H1 (cell line): ENCODE results near the gene DMPK. TPM values are rescaled to one million over a fixed set of nuclear protein-coding genes. Genes with fewer than 3 reads are reported as not detected.

ENCODE experiments used
- CTCF ChIA-PET: fragments of 300-600 bp; sonication (Branson Sonifier 250); formaldehyde crosslinking; loops from one replicate; lab custom pipeline; 2021; ENCODE audit not compliant: partially characterized antibody; lab: Charles Lee
- POLR2A ChIA-PET: fragments of 300-600 bp; sonication (Branson Sonifier 250); formaldehyde crosslinking; loops from one replicate; lab custom pipeline; 2021; ENCODE audit warnings: inconsistent platforms; ENCODE audit not compliant: partially characterized antibody; lab: Charles Lee
- DNase-seq, 2 experiments: peaks; one replicate each; pipeline versions ENCODE4 v3.0.0 to v3.0.0-alpha.2; 2010 to 2022; ENCODE audit warnings: low spot score in 2 of 2, low read depth in 1 of 2, mixed read lengths in 1 of 2
- FAIRE-seq: peaks from 2 replicates; lab custom pipeline; 2011; peaks lifted over from hg19 to GRCh38; lab: Jason Lieb, UNC
- H2AFZ ChIP-seq: 2 replicates; pipeline ENCODE4 v1.8.1; 2012; ENCODE audit warnings: low read length, inconsistent platforms
- H2AK5ac ChIP-seq: 2 replicates; pipeline ENCODE4 v1.6.1; 2013; ENCODE audit warnings: low read depth, low read length
- H2BK120ac ChIP-seq: replicated peaks from 2 replicates; pipeline ENCODE3; 2013; ENCODE audit warnings: low read depth, low read length, inconsistent platforms
- H2BK12ac ChIP-seq: 2 replicates; pipeline ENCODE4 v1.6.1; 2013; ENCODE audit warnings: low read depth, low read length
- H2BK15ac ChIP-seq: 2 replicates; pipeline ENCODE4 v1.6.1; 2013; ENCODE audit warnings: low read length
- H2BK20ac ChIP-seq: 2 replicates; pipeline ENCODE4 v1.6.1; 2013; ENCODE audit warnings: low read length
- H2BK5ac ChIP-seq: 2 replicates; pipeline ENCODE4 v1.6.1; 2013; ENCODE audit warnings: low read depth, low read length
- H3K14ac ChIP-seq: 2 replicates; pipeline ENCODE4 v1.6.1; 2013; ENCODE audit warnings: inconsistent platforms; ENCODE audit not compliant: insufficient read length
- H3K18ac ChIP-seq: 2 replicates; pipeline ENCODE4 v1.6.1; 2013; ENCODE audit warnings: low read length; ENCODE audit errors: extremely low read depth
- H3K23ac ChIP-seq: 2 replicates; pipeline ENCODE4 v1.6.1; 2013; ENCODE audit warnings: inconsistent platforms; ENCODE audit not compliant: insufficient read length
- H3K23me2 ChIP-seq: 2 replicates; pipeline ENCODE4 v1.6.1; 2013; ENCODE audit warnings: low read depth, low read length
- H3K27ac ChIP-seq: 2 replicates; pipeline ENCODE4 v1.6.1; 2011; ENCODE audit warnings: low read depth, low read length, inconsistent platforms
- H3K27me3 ChIP-seq, 4 experiments: replicated peaks in 1 of 4; 1 replicate in 1 of 4; 2 replicates in 3 of 4; pipeline versions ENCODE4 v1.6.1 to v1.8.1; 2011 to 2013; ENCODE audit warnings: low read length in 3 of 4, mild to moderate bottlenecking in 3 of 4, inconsistent platforms in 2 of 4, mixed read lengths in 2 of 4, moderate library complexity in 1 of 4; ENCODE audit not compliant: control insufficient read depth in 3 of 4, insufficient read depth in 3 of 4; ENCODE audit errors: extremely low read depth in 1 of 4
- H3K36me3 ChIP-seq, 4 experiments: 2 replicates each; pipeline versions ENCODE4 v1.6.1 to v1.8.1; 2011 to 2013; ENCODE audit warnings: mild to moderate bottlenecking in 4 of 4, low read length in 3 of 4, moderate library complexity in 2 of 4, control low read depth in 1 of 4, inconsistent platforms in 1 of 4; ENCODE audit not compliant: insufficient read depth in 4 of 4, control insufficient read depth in 2 of 4
- H3K4ac ChIP-seq: replicated peaks from 2 replicates; pipeline ENCODE3; 2013; ENCODE audit warnings: low read length, low read depth, mixed read lengths, inconsistent platforms; ENCODE audit not compliant: insufficient read length
- H3K4me1 ChIP-seq, 4 experiments: replicated peaks in 1 of 4; 1 replicate in 1 of 4; 2 replicates in 3 of 4; pipeline versions ENCODE4 v1.6.1 to v1.8.1; 2011 to 2013; ENCODE audit warnings: low read length in 3 of 4, inconsistent platforms in 2 of 4, mixed read lengths in 1 of 4; ENCODE audit not compliant: insufficient read depth in 4 of 4, control insufficient read depth in 3 of 4
- H3K4me2 ChIP-seq, 2 experiments: 2 replicates each; pipeline versions ENCODE4 v1.6.1 to v1.8.1; 2011 to 2013; ENCODE audit warnings: low read depth in 2 of 2, low read length in 2 of 2, control low read depth in 1 of 2, inconsistent platforms in 1 of 2, mild to moderate bottlenecking in 1 of 2; ENCODE audit not compliant: insufficient read depth in 1 of 2
- H3K4me3 ChIP-seq, 4 experiments: fragments of 200-600, 300-600 bp in 1 of 4; sonication (generic), shearing (Covaris generic), sonication (Bioruptor Twin) in 1 of 4; 2 replicates each; pipeline versions ENCODE4 v1.5.1 to v1.8.1; 2011 to 2016; ENCODE audit warnings: low read length in 4 of 4, low read depth in 3 of 4, control low read depth in 2 of 4, inconsistent platforms in 2 of 4, mild to moderate bottlenecking in 2 of 4, mixed read lengths in 1 of 4, moderate library complexity in 1 of 4; ENCODE audit not compliant: insufficient read depth in 2 of 4; ENCODE audit errors: extremely low read depth in 1 of 4
- H3K56ac ChIP-seq: replicated peaks from 2 replicates; pipeline ENCODE3; 2013; ENCODE audit warnings: low read depth, mild to moderate bottlenecking, mixed read lengths, low read length, inconsistent platforms; ENCODE audit not compliant: insufficient read length
- H3K79me1 ChIP-seq: 2 replicates; pipeline ENCODE4 v1.6.1; 2013; ENCODE audit warnings: low read depth, low read length, control low read depth
- H3K79me2 ChIP-seq, 2 experiments: 2 replicates each; pipeline versions ENCODE4 v1.6.1 to v1.8.1; 2012 to 2013; ENCODE audit warnings: low read length in 2 of 2, mild to moderate bottlenecking in 2 of 2, inconsistent platforms in 1 of 2; ENCODE audit not compliant: insufficient read depth in 2 of 2, control insufficient read depth in 1 of 2
- H3K9ac ChIP-seq, 4 experiments: replicated peaks in 1 of 4; 1 replicate in 1 of 4; 2 replicates in 3 of 4; pipeline versions ENCODE4 v1.6.1 to v1.8.1; 2011 to 2013; ENCODE audit warnings: low read depth in 3 of 4, low read length in 3 of 4, control low read depth in 2 of 4, mild to moderate bottlenecking in 2 of 4, moderate library complexity in 2 of 4, inconsistent platforms in 1 of 4; ENCODE audit errors: extremely low read depth in 1 of 4
- H3K9me3 ChIP-seq, 2 experiments: 2 replicates each; pipeline versions ENCODE4 v1.6.1 to v1.8.1; 2012 to 2013; ENCODE audit warnings: mild to moderate bottlenecking in 2 of 2, moderate library complexity in 2 of 2, control low read depth in 1 of 2, inconsistent platforms in 1 of 2, low read depth in 1 of 2, low read length in 1 of 2, mixed read lengths in 1 of 2; ENCODE audit not compliant: insufficient read depth in 2 of 2
- H4K20me1 ChIP-seq, 2 experiments: replicated peaks in 1 of 2; 2 replicates each; pipeline versions ENCODE3 to v1.8.1; 2011 to 2013; ENCODE audit warnings: inconsistent platforms in 2 of 2, low read length in 2 of 2, mild to moderate bottlenecking in 1 of 2; ENCODE audit not compliant: insufficient read depth in 2 of 2, control insufficient read depth in 1 of 2
- H4K5ac ChIP-seq: 2 replicates; pipeline ENCODE4 v1.6.1; 2013; ENCODE audit warnings: low read length, low read depth, mixed read lengths, inconsistent platforms; ENCODE audit not compliant: insufficient read length
- H4K8ac ChIP-seq: 2 replicates; pipeline ENCODE4 v1.8.0; 2013; ENCODE audit warnings: mild to moderate bottlenecking, moderate library complexity, low read length, inconsistent platforms; ENCODE audit not compliant: insufficient read depth; ENCODE audit errors: extremely low read depth
- H4K91ac ChIP-seq: replicated peaks from 2 replicates; pipeline ENCODE3; 2013; ENCODE audit warnings: low read length, mixed read lengths, inconsistent platforms; ENCODE audit not compliant: insufficient read length
- BCL11A ChIP-seq, 2 experiments: IDR thresholded peaks; one replicate each; pipeline ENCODE4 v1.6.1; 2011; ENCODE audit warnings: low read depth in 2 of 2, low read length in 2 of 2, mild to moderate bottlenecking in 2 of 2
- CEBPB ChIP-seq: IDR thresholded peaks from 2 replicates; pipeline ENCODE4 v1.6.1; 2012; ENCODE audit warnings: low read depth, low read length
- NANOG ChIP-seq: IDR thresholded peaks from 2 replicates; pipeline ENCODE4 v1.6.1; 2011; ENCODE audit warnings: low read length, low read depth, mild to moderate bottlenecking, inconsistent platforms; ENCODE audit not compliant: insufficient read depth, poor library complexity, severe bottlenecking
- POLR2AphosphoS5 ChIP-seq: IDR thresholded peaks from 2 replicates; pipeline ENCODE4 v1.6.1; 2011; ENCODE audit warnings: low read depth, low read length
- POU5F1 ChIP-seq: IDR thresholded peaks from 2 replicates; pipeline ENCODE4 v1.6.1; 2011; ENCODE audit warnings: low read depth, mild to moderate bottlenecking, low read length, moderate library complexity
- SAP30 ChIP-seq: fragments of 300-600 bp; sonication (generic); IDR thresholded peaks from 2 replicates; pipeline ENCODE4 v1.7.1; 2012; ENCODE audit warnings: low read length, moderate library complexity, mild to moderate bottlenecking, inconsistent platforms; ENCODE audit not compliant: insufficient read depth, insufficient replicate concordance
- SIN3A ChIP-seq, 2 experiments: IDR thresholded peaks in 1 of 2; conservative IDR thresholded peaks in 1 of 2; 2 replicates each; pipeline ENCODE4 v1.6.1; 2011 to 2012; ENCODE audit warnings: low read length in 2 of 2, improper control_type of control experiment in 1 of 2, low read depth in 1 of 2, mild to moderate bottlenecking in 1 of 2
- SIRT6 ChIP-seq: IDR thresholded peaks from one replicate; pipeline ENCODE4 v1.7.1; 2012; ENCODE audit warnings: low read length, inconsistent platforms
- TCF12 ChIP-seq: IDR thresholded peaks from 2 replicates; pipeline ENCODE4 v1.6.1; 2011; ENCODE audit warnings: low read depth, mild to moderate bottlenecking, low read length
- TEAD4 ChIP-seq: IDR thresholded peaks from 2 replicates; pipeline ENCODE4 v1.6.1; 2012; ENCODE audit warnings: low read depth, low read length, inconsistent platforms, mixed read lengths
- whole genome bisulfite sequencing, 2 experiments: shearing (Covaris generic) in 1 of 2; methylation state at CpG; one replicate each; pipeline versions ENCODE4 v1.1.6 to v1.1.7; 2013 to 2015; ENCODE audit warnings: low lambda C conversion rate in 2 of 2, mixed read lengths in 2 of 2, inconsistent platforms in 1 of 2, low coverage in 1 of 2, missing lambda C conversion rate in 1 of 2; ENCODE audit not compliant: insufficient replicate concordance in 2 of 2, insufficient coverage in 1 of 2, insufficient read length in 1 of 2; ENCODE audit errors: extremely low coverage in 1 of 2, missing lambda C conversion rate in 1 of 2; 5-methylcytosine and 5-hydroxymethylcytosine counted together
- polyA plus RNA-seq, 7 experiments: library from polyadenylated mRNA; depleted of rRNA in 3 of 7; stranded (reverse) in 5 of 7; unstranded in 2 of 7; fragments of >200 nt in 5 of 7; fragments of 200-250 nt in 2 of 7; gene quantifications; 1 replicate in 5 of 7; 2 replicates in 1 of 7; 4 replicates in 1 of 7; pipeline versions ENCODE4 v1.2.1 to v1.2.3, GENCODE V29; 2011 to 2013; ENCODE audit warnings: missing spikeins in 2 of 7, mixed read lengths in 2 of 7
- total RNA-seq: library from RNA; stranded (reverse); fragmentation: NEBNext Ultra II Directional; extraction: Animal tissue kit (Norgen Biotek cat#: 25700); gene quantifications from 2 replicates; pipeline ENCODE4 v1.2.1, GENCODE V29; 2021
- TF ChIP-seq, protein P1 (sequence below): IDR thresholded peaks from 2 replicates; pipeline ENCODE4 v1.6.1; 2012; ENCODE audit warnings: low read length, inconsistent platforms

Gene DMPK
- total and polyA plus RNA-seq, 2 of the 8 experiments (the other 6 are each of a cell fraction or from before 2014, with no cell fraction given): 13.7 to 27.4 TPM

DNA sequence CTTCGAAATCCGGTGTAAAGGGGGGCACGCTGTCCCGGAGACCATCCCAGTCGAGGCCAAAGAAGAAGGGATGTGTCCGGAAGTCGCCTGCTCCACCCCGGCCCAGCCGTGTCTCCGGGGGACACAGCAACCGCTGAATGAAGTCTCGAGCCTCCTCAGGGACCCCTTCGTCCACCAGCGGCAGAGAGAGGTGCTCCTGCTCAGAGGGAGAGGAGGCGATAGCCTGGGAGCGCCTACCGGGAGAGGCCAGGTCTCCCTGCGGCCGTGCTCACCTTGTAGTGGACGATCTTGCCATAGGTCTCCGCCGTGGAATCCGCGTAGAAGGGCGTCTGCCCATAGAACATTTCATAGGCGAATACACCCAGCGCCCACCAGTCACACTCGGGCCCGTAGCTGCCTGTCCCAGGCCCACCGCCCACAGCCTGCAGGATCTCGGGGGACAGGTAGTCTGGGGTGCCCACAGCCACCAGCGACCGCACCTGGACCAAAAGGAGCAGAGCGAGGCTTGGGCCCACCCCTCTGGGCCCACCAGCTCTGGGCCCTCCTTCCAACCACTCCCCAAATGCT lies 4.8 kb downstream of the DMPK start:
- no peaks in the 10 kb centered on the region for H3K9me3 ChIP-seq
- no peak overlapping the region for H3K9ac ChIP-seq
- H4K5ac ChIP-seq: no peak overlapping the region
- no peak overlapping the region for H3K4me3 ChIP-seq
- H3K23me2 ChIP-seq: peaks cover 4% of the 10 kb centered on the region; the same call in 1 of the 2 replicates
- peaks cover 3 to 10% (median 7%) of the 10 kb centered on the region in 4 experiments; a peak in 5 of 8 replicates for H3K36me3 ChIP-seq
- H3K79me2 ChIP-seq: no peaks in the 10 kb centered on the region
- no peak overlapping the region; the same call in 1 of the 2 replicates for H4K8ac ChIP-seq
- no peak overlapping the region for H2BK15ac ChIP-seq
- H2AK5ac ChIP-seq: no peak overlapping the region
- H2AFZ ChIP-seq: no peak overlapping the region
- H3K18ac ChIP-seq: no peak overlapping the region
- H4K20me1 ChIP-seq: peaks cover 4 to 14% of the 10 kb centered on the region in 2 experiments
- H3K27me3 ChIP-seq: peaks cover 0 to 6% (median 0%) of the 10 kb centered on the region in 4 experiments; a peak in 1 of 7 replicates
- ChIA-PET POLR2A (interaction anchor here (0.7 to 12.8 kb wide), 4 partner anchors 7 to 60 kb away, joined by 3 to 175 read pairs (median 69); partner anchors contain the start of genes RSPH6A and SIX5), CTCF (interaction anchor here (1.0 kb wide), 1 partner anchor 56 kb away, joined by 4 read pairs; no protein-coding TSS in a partner anchor)
- H3K23ac ChIP-seq: no peak overlapping the region
- no peak overlapping the region for H3K14ac ChIP-seq
- DNase-seq: no peak
- no peaks in the 10 kb centered on the region for H3K79me1 ChIP-seq
- H4K91ac ChIP-seq: no peak overlapping the region
- no peak overlapping the region for H3K27ac ChIP-seq
- no peak overlapping the region for H2BK5ac ChIP-seq
- no peak for FAIRE-seq
- no peak overlapping the region for H3K4ac ChIP-seq
- H2BK20ac ChIP-seq: no peak overlapping the region
- H3K4me2 ChIP-seq: no peak overlapping the region
- peaks cover 3 to 26% (median 13%) of the 10 kb centered on the region in 4 experiments for H3K4me1 ChIP-seq
- H2BK12ac ChIP-seq: no peak overlapping the region
- WGBS, 2 experiments: 97% methylated on average over 34 of the region's 34 CpGs; no CpG with 5 or more reads in 1 of the 2 experiments
- no peak overlapping the region for H2BK120ac ChIP-seq
- H3K56ac ChIP-seq: no peak overlapping the region
- TF ChIP-seq TEAD4 (no peak), POLR2AphosphoS5 (no peak), POU5F1 (no peak), NANOG (no peak), CEBPB (no peak), SIN3A (conservative IDR thresholded peaks at IDR 0.05 in 1 of 2, IDR thresholded peaks at IDR 0.05 in 1 of 2; ENCODE audit: low read depth in 1 of 2, low read length in 2 of 2) (no peak), SIRT6 (no peak), TCF12 (no peak), BCL11A (IDR thresholded peaks at IDR 0.05; ENCODE audit: low read depth in 2 of 2, low read length in 2 of 2) (no peak), SAP30 (no peak)
- TF ChIP-seq, protein P1, sequence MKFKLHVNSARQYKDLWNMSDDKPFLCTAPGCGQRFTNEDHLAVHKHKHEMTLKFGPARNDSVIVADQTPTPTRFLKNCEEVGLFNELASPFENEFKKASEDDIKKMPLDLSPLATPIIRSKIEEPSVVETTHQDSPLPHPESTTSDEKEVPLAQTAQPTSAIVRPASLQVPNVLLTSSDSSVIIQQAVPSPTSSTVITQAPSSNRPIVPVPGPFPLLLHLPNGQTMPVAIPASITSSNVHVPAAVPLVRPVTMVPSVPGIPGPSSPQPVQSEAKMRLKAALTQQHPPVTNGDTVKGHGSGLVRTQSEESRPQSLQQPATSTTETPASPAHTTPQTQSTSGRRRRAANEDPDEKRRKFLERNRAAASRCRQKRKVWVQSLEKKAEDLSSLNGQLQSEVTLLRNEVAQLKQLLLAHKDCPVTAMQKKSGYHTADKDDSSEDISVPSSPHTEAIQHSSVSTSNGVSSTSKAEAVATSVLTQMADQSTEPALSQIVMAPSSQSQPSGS: no peak
